Measurements from ENCODE around the gene RAP1GAP2. TPM values are rescaled to one million over a fixed set of nuclear protein-coding genes. Genes with fewer than 3 reads are reported as not detected.

RAP1GAP2 gene
- total and polyA plus RNA-seq, 2 of the 8 experiments (the other 6 are each of a cell fraction or from before 2014, with no cell fraction given): 24.0 to 63.8 TPM

DNA sequence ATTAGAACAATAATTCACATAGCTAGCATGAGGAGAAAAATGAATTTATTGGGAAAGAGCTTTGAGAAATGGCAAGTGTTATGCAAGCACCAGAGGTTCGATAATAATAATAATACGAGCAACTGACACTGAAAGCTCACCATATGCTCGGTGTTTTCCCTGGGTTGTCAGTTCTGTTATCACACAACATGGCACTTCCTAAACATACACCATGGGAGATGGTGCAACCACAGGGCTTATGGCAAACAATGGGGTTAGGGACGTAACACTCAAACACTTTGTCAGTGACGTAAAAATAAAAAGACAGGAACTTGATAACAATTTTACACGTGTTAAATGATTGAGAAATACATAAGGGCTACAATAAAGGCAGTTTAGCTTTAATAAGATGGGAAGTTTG is 243.5 kb downstream of the RAP1GAP2 start:
- H4K20me1 ChIP-seq (replicated peaks in 1 of 2; ENCODE audit: control insufficient read depth in 1 of 2, insufficient read depth in 2 of 2, low read length in 2 of 2): peaks cover 0 to 2% of the 10 kb centered on the region in 2 experiments
- H4K8ac ChIP-seq (ENCODE audit: extremely low read depth, insufficient read depth, low read length): no peak overlapping the region
- no peak overlapping the region for H2BK20ac ChIP-seq (ENCODE audit: low read length)
- H3K56ac ChIP-seq (replicated peaks; ENCODE audit: insufficient read length, low read depth, low read length): no peak overlapping the region
- TF ChIP-seq RNF2 (IDR thresholded peaks at IDR 0.05; ENCODE audit: borderline replicate concordance, low read depth, low read length, missing control alignments, poor library complexity, severe bottlenecking) (no peak), CREB1 (IDR thresholded peaks at IDR 0.05) (no peak), EP300 (IDR thresholded peaks at IDR 0.05; ENCODE audit: borderline replicate concordance in 1 of 2, low read depth in 2 of 2, low read length in 2 of 2) (no peak), RFX5 (IDR thresholded peaks at IDR 0.05; ENCODE audit: borderline replicate concordance, low read depth, low read length) (no peak), KDM5A (IDR thresholded peaks at IDR 0.05; ENCODE audit: low read length) (no peak), YY1 (IDR thresholded peaks at IDR 0.05; ENCODE audit: low read depth, low read length) (no peak)
- TF ChIP-seq, protein P1, sequence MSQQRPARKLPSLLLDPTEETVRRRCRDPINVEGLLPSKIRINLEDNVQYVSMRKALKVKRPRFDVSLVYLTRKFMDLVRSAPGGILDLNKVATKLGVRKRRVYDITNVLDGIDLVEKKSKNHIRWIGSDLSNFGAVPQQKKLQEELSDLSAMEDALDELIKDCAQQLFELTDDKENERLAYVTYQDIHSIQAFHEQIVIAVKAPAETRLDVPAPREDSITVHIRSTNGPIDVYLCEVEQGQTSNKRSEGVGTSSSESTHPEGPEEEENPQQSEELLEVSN (IDR thresholded peaks at IDR 0.05): no peak
- POLR2A ChIA-PET (ENCODE audit: partially characterized antibody): interaction anchor here (0.7 to 1.6 kb wide), 2 partner anchors 565 to 608 kb away, joined by 3 read pairs; no protein-coding TSS in a partner anchor
- no peaks in the 10 kb centered on the region for H3K79me2 ChIP-seq (ENCODE audit: control insufficient read depth in 1 of 2, insufficient read depth in 2 of 2, low read length in 2 of 2)
- peaks cover 13 to 17% of the 10 kb centered on the region in 2 experiments for H3K9me3 ChIP-seq (ENCODE audit: insufficient read depth in 2 of 2, low read depth in 1 of 2, low read length in 1 of 2)
- CTCF ChIA-PET (ENCODE audit: partially characterized antibody): interaction anchor here (0.6 to 1.7 kb wide), 5 partner anchors 9 to 254 kb away, joined by 3 to 5 read pairs (median 3); no protein-coding TSS in a partner anchor
- H2AFZ ChIP-seq (ENCODE audit: low read length): no peak overlapping the region
- H2BK120ac ChIP-seq (replicated peaks; ENCODE audit: low read depth, low read length): no peak overlapping the region
- H2AK5ac ChIP-seq (ENCODE audit: low read depth, low read length): no peak overlapping the region
- no peak overlapping the region for H2BK5ac ChIP-seq (ENCODE audit: low read depth, low read length)
- WGBS, 2 experiments (ENCODE audit: extremely low coverage in 1 of 2, insufficient coverage in 1 of 2, insufficient read length in 1 of 2, insufficient replicate concordance in 2 of 2, low coverage in 1 of 2, low lambda C conversion rate in 2 of 2, missing lambda C conversion rate in 1 of 2): 76% methylated on average over 6 of the region's 6 CpGs; no CpG with 5 or more reads in 1 of the 2 experiments
- no peak overlapping the region for H3K4ac ChIP-seq (replicated peaks; ENCODE audit: insufficient read length, low read depth, low read length)
- no peaks in the 10 kb centered on the region for H3K27me3 ChIP-seq (replicated peaks in 1 of 4; ENCODE audit: control insufficient read depth in 3 of 4, extremely low read depth in 1 of 4, insufficient read depth in 3 of 4, low read length in 3 of 4)
- H3K23ac ChIP-seq (ENCODE audit: insufficient read length): no peak overlapping the region
- DNase-seq (ENCODE audit: low read depth in 1 of 2, low spot score in 2 of 2) (no peak), FAIRE-seq (no peak)
- 0 out of 8 replicates have a peak, but pooled peaks cover 0 to 2% (median 0%) of the 10 kb centered on the region in 4 experiments for H3K36me3 ChIP-seq (ENCODE audit: control insufficient read depth in 2 of 4, insufficient read depth in 4 of 4, low read length in 3 of 4)
- H4K91ac ChIP-seq (replicated peaks; ENCODE audit: insufficient read length, low read length): no peak overlapping the region
- H3K27ac ChIP-seq (ENCODE audit: low read depth, low read length): no peak overlapping the region
- H3K4me2 ChIP-seq (ENCODE audit: insufficient read depth in 1 of 2, low read depth in 2 of 2, low read length in 2 of 2): no peak overlapping the region
- H3K18ac ChIP-seq (ENCODE audit: extremely low read depth, low read length): no peak overlapping the region
- H3K23me2 ChIP-seq (ENCODE audit: low read depth, low read length): no peaks in the 10 kb centered on the region
- no peaks in the 10 kb centered on the region for H3K79me1 ChIP-seq (ENCODE audit: low read depth, low read length)
- H3K9ac ChIP-seq (replicated peaks in 1 of 4; ENCODE audit: extremely low read depth in 1 of 4, low read depth in 3 of 4, low read length in 3 of 4): no peak overlapping the region
- H3K4me1 ChIP-seq (replicated peaks in 1 of 4; ENCODE audit: control insufficient read depth in 3 of 4, insufficient read depth in 4 of 4, low read length in 3 of 4): no peaks in the 10 kb centered on the region
- no peak overlapping the region for H2BK15ac ChIP-seq (ENCODE audit: low read length)
- H3K14ac ChIP-seq (ENCODE audit: insufficient read length): no peak overlapping the region
- H4K5ac ChIP-seq (ENCODE audit: insufficient read length, low read depth, low read length): no peak overlapping the region
- H2BK12ac ChIP-seq (ENCODE audit: low read depth, low read length): no peak overlapping the region
- H3K4me3 ChIP-seq (ENCODE audit: extremely low read depth in 1 of 4, insufficient read depth in 2 of 4, low read depth in 3 of 4, low read length in 4 of 4): no peak overlapping the region
